Adipocyte (in vitro differentiated cells): ENCODE measurements around the gene UBE2J1.
A peak's percentile ranks its signal among the peaks of the same experiment; 100 is the strongest.
"Not testable (repeated sequence)": the region's sequence is repeated elsewhere in the genome, so short reads cannot be mapped to it uniquely, and the experiment has no call there.

Source experiments
- DNase-seq: peaks from one replicate; pipeline ENCODE4 v3.0.0-alpha.2; 2015; ENCODE audit warnings: low read depth
- H3K27me3 ChIP-seq: replicated peaks from 2 replicates; pipeline ENCODE4 v1.7.0; 2013; ENCODE audit warnings: mild to moderate bottlenecking, low read length, moderate library complexity; ENCODE audit not compliant: control insufficient read depth, insufficient read depth
- H3K36me3 ChIP-seq: 2 replicates; pipeline ENCODE4 v1.7.0; 2013; ENCODE audit warnings: low read length, mild to moderate bottlenecking, moderate library complexity; ENCODE audit not compliant: control insufficient read depth, insufficient read depth, severe bottlenecking
- H3K4me1 ChIP-seq: 2 replicates; pipeline ENCODE4 v1.7.0; 2013; ENCODE audit warnings: mild to moderate bottlenecking, low read length, moderate library complexity; ENCODE audit not compliant: control insufficient read depth, insufficient read depth
- H3K4me3 ChIP-seq: 2 replicates; pipeline ENCODE4 v1.7.0; 2013; ENCODE audit warnings: mild to moderate bottlenecking, low read length, moderate library complexity
- H3K9ac ChIP-seq: 2 replicates; pipeline ENCODE4 v1.7.0; 2013; ENCODE audit warnings: mild to moderate bottlenecking, low read length, moderate library complexity
- H3K9me3 ChIP-seq: 2 replicates; pipeline ENCODE4 v1.7.0; 2013; ENCODE audit warnings: mild to moderate bottlenecking, low read length, moderate library complexity; ENCODE audit not compliant: control insufficient read depth

The UBE2J1 gene

GRCh38 chr6:89352278-89353117 lies at the start of gene UBE2J1:
UBE2J1 (minus strand) TSS chr6:89352722; CDS start chr6:89352569, 153 bp downstream.
- Histone ChIP-seq H3K9ac (peak within 1 kb of the TSS; percentile 99), H3K4me3 (peak within 1 kb of the TSS; percentile 90)

GRCh38 chr6:89400912-89401399 lies 48.4 kb upstream of the UBE2J1 start:
- no peaks in the 10 kb centered on the region for H3K9me3 ChIP-seq
- no peak for DNase-seq
- H3K9ac ChIP-seq: no peak overlapping the region
- H3K4me1 ChIP-seq: peaks cover 7% of the 10 kb centered on the region
- H3K36me3 ChIP-seq: no peaks in the 10 kb centered on the region
- H3K4me3 ChIP-seq: no peak overlapping the region
- no peaks in the 10 kb centered on the region for H3K27me3 ChIP-seq

More at GRCh38 chr6:89352278-89353117, at the start of gene UBE2J1:
- peaks cover 35% of the 10 kb centered on the region for H3K4me1 ChIP-seq
- H3K27me3 ChIP-seq: no peaks in the 10 kb centered on the region
- H3K36me3 ChIP-seq: no peaks in the 10 kb centered on the region
- H3K9me3 ChIP-seq: no peaks in the 10 kb centered on the region
- DNase-seq: peak; percentile 97

GRCh38 chr6:89400050-89400449 lies 47.5 kb upstream of the UBE2J1 start:
- Histone ChIP-seq H3K27me3 (no peaks in the 10 kb centered on the region), H3K9ac (no peak overlapping the region), H3K9me3 (no peaks in the 10 kb centered on the region), H3K4me1 (peaks cover 7% of the 10 kb centered on the region), H3K4me3 (no peak overlapping the region), H3K36me3 (no peaks in the 10 kb centered on the region)
- no peak for DNase-seq

- Histone ChIP-seq H3K36me3 (no peaks in the 10 kb centered on the region), H3K9ac (no peak overlapping the region), H3K4me3 (no peak overlapping the region), H3K4me1 (peaks cover 7% of the 10 kb centered on the region), H3K27me3 (no peaks in the 10 kb centered on the region), H3K9me3 (peaks cover under 1% of the 10 kb centered on the region)
- DNase-seq: no peak
Observed at GRCh38 chr6:89398762-89399525, 46.4 kb upstream of the UBE2J1 start.

GRCh38 chr6:89397884-89398283 lies 45.4 kb upstream of the UBE2J1 start:
- not testable (repeated sequence) for H3K9me3 ChIP-seq, H3K4me3 ChIP-seq, H3K4me1 ChIP-seq, H3K27me3 ChIP-seq, H3K9ac ChIP-seq, DNase-seq, H3K36me3 ChIP-seq

- no peak overlapping the region for H3K9ac ChIP-seq
- DNase-seq: no peak
- no peaks in the 10 kb centered on the region for H3K27me3 ChIP-seq
- H3K4me1 ChIP-seq: no peaks in the 10 kb centered on the region
- no peak overlapping the region for H3K4me3 ChIP-seq
- peaks cover 9% of the 10 kb centered on the region for H3K9me3 ChIP-seq
- H3K36me3 ChIP-seq: no peaks in the 10 kb centered on the region
Observed at GRCh38 chr6:89393659-89394058, 41.1 kb upstream of the UBE2J1 start.

GRCh38 chr6:89392823-89393222 lies 40.3 kb upstream of the UBE2J1 start:
- H3K4me1 ChIP-seq: no peaks in the 10 kb centered on the region
- no peak overlapping the region for H3K9ac ChIP-seq
- no peak for DNase-seq
- no peaks in the 10 kb centered on the region for H3K27me3 ChIP-seq
- peaks cover 9% of the 10 kb centered on the region for H3K9me3 ChIP-seq
- H3K4me3 ChIP-seq: no peak overlapping the region
- no peaks in the 10 kb centered on the region for H3K36me3 ChIP-seq

GRCh38 chr6:89388846-89389245 lies 36.3 kb upstream of the UBE2J1 start:
- H3K4me1 ChIP-seq: no peaks in the 10 kb centered on the region
- peaks cover 8% of the 10 kb centered on the region for H3K9me3 ChIP-seq
- H3K36me3 ChIP-seq: no peaks in the 10 kb centered on the region
- H3K27me3 ChIP-seq: no peaks in the 10 kb centered on the region
- no peak overlapping the region for H3K4me3 ChIP-seq
- H3K9ac ChIP-seq: no peak overlapping the region
- no peak for DNase-seq

- H3K9ac ChIP-seq: no peak overlapping the region
- no peak for DNase-seq
- no peaks in the 10 kb centered on the region for H3K27me3 ChIP-seq
- H3K4me1 ChIP-seq: no peaks in the 10 kb centered on the region
- no peaks in the 10 kb centered on the region for H3K36me3 ChIP-seq
- no peaks in the 10 kb centered on the region for H3K9me3 ChIP-seq
- no peak overlapping the region for H3K4me3 ChIP-seq
Observed at GRCh38 chr6:89387516-89388201, 35.1 kb upstream of the UBE2J1 start.

- no peaks in the 10 kb centered on the region for H3K36me3 ChIP-seq
- DNase-seq: no peak
- H3K4me1 ChIP-seq: no peaks in the 10 kb centered on the region
- H3K9ac ChIP-seq: no peak overlapping the region
- no peak overlapping the region for H3K4me3 ChIP-seq
- H3K9me3 ChIP-seq: no peaks in the 10 kb centered on the region
- H3K27me3 ChIP-seq: no peaks in the 10 kb centered on the region
Observed at GRCh38 chr6:89386917-89387491, 34.5 kb upstream of the UBE2J1 start.

GRCh38 chr6:89385846-89386245 lies 33.3 kb upstream of the UBE2J1 start:
- Histone ChIP-seq H3K27me3 (no peaks in the 10 kb centered on the region), H3K36me3 (no peaks in the 10 kb centered on the region), H3K4me3 (no peak overlapping the region), H3K4me1 (no peaks in the 10 kb centered on the region), H3K9ac (no peak overlapping the region), H3K9me3 (no peaks in the 10 kb centered on the region)
- no peak for DNase-seq
